ENCODE measurements around the gene PIP4K2A.
"Not testable (repeated sequence)": the region's sequence is repeated elsewhere in the genome, so short reads cannot be mapped to it uniquely, and the experiment has no call there.

PIP4K2A gene

DNA sequence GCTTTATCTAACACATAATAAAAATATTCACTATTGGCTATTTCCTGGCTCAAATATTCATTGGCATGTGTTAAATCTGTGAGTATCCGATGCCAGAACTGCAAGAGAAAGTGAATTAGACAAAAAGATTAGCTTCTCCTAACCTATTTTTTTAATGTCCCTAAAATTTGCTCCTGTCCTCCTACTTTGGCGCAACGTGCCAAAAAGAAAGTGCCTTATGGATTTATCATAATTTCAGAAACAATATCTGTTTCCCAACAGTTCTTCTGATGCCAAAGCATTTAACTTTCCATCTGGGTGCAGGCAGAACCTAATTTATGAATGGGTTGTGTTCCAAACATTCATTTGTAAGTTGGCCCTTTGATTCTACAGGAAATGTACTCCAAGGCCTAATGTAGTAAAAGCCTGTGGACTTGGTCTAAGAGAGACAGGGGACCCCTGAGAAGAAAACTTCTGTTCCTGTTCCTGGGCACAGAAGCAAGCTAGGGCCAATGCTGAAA is 15.4 kb downstream of the PIP4K2A start:
- peaks cover 26 to 36% of the 10 kb centered on the region in 2 donors for H3K4me1 ChIP-seq (ENCODE audit: control insufficient read depth in 1 of 2, insufficient read depth in 2 of 2, low read length in 2 of 2)
- no peaks in the 10 kb centered on the region for H3K36me3 ChIP-seq (ENCODE audit: control insufficient read depth in 1 of 2, insufficient read depth in 2 of 2, low read length in 2 of 2)
- H3K27me3 ChIP-seq (ENCODE audit: control insufficient read depth in 1 of 2, insufficient read depth in 2 of 2, low read length in 2 of 2), result no peaks in the 10 kb centered on the region
- no peak overlapping the region for H3K27ac ChIP-seq (ENCODE audit: low read depth, low read length)
- H3K9me3 ChIP-seq (ENCODE audit: control insufficient read depth in 1 of 2, low read length in 2 of 2), result no peaks in the 10 kb centered on the region
- no peak overlapping the region for H3K9ac ChIP-seq (ENCODE audit: low read depth in 1 of 2, low read length in 2 of 2)
- no peak overlapping the region for H3K4me3 ChIP-seq (ENCODE audit: low read depth in 1 of 2, low read length in 2 of 2)

DNA sequence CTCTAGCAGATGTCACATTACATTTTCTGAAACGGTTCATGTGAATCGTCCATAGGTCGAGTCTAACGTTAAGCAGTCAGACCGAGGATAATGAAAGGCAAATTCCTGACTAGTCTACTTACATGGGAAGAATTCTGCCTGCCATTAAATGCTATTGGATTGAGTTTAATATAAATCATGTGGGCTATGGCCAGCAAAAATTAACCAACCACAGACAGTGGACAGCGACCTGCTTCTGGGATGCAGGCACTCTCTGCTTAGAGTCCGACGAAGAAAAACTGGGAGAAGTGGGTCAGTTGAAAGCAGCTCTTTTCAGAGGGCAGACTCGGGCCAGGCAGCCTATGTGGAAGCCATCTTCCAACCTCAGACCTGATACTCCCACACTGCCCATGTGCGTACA is 16.6 kb downstream of the PIP4K2A start:
- Histone ChIP-seq H3K4me3 (ENCODE audit: low read depth in 1 of 2, low read length in 2 of 2) (no peak overlapping the region), H3K9me3 (ENCODE audit: control insufficient read depth in 1 of 2, low read length in 2 of 2) (no peaks in the 10 kb centered on the region), H3K27ac (ENCODE audit: low read depth, low read length) (no peak overlapping the region), H3K4me1 (ENCODE audit: control insufficient read depth in 1 of 2, insufficient read depth in 2 of 2, low read length in 2 of 2) (peaks cover 27 to 42% of the 10 kb centered on the region in 2 donors), H3K36me3 (ENCODE audit: control insufficient read depth in 1 of 2, insufficient read depth in 2 of 2, low read length in 2 of 2) (no peaks in the 10 kb centered on the region), H3K9ac (ENCODE audit: low read depth in 1 of 2, low read length in 2 of 2) (no peak overlapping the region), H3K27me3 (ENCODE audit: control insufficient read depth in 1 of 2, insufficient read depth in 2 of 2, low read length in 2 of 2) (no peaks in the 10 kb centered on the region)

DNA sequence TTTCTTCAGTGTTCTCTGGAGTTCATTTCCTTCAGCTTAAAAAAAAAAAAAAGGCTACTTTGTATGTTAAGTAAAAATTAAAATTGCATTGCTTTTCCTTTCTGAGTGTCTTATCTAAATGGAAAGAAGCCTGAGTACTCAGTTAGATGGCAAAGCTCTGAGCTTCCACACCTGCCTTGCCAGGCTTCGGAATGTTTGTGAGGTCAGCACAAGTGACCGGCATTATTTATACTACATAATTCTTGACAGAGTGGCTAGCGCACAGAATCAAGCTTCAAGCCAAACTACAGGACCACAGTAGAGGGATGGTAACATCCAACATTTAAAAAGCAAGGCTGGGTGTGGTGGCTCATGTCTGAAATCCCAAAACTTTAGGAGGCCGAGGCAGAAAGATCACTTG is 17.3 kb downstream of the PIP4K2A start:
- Histone ChIP-seq H3K4me1 (ENCODE audit: control insufficient read depth in 1 of 2, insufficient read depth in 2 of 2, low read length in 2 of 2) (peaks cover 21 to 37% of the 10 kb centered on the region in 2 donors), H3K9me3 (ENCODE audit: control insufficient read depth in 1 of 2, low read length in 2 of 2) (no peaks in the 10 kb centered on the region), H3K9ac (ENCODE audit: low read depth in 1 of 2, low read length in 2 of 2) (no peak overlapping the region), H3K27me3 (ENCODE audit: control insufficient read depth in 1 of 2, insufficient read depth in 2 of 2, low read length in 2 of 2) (no peaks in the 10 kb centered on the region), H3K4me3 (ENCODE audit: low read depth in 1 of 2, low read length in 2 of 2) (no peak overlapping the region), H3K36me3 (ENCODE audit: control insufficient read depth in 1 of 2, insufficient read depth in 2 of 2, low read length in 2 of 2) (no peaks in the 10 kb centered on the region), H3K27ac (ENCODE audit: low read depth, low read length) (no peak overlapping the region)

DNA sequence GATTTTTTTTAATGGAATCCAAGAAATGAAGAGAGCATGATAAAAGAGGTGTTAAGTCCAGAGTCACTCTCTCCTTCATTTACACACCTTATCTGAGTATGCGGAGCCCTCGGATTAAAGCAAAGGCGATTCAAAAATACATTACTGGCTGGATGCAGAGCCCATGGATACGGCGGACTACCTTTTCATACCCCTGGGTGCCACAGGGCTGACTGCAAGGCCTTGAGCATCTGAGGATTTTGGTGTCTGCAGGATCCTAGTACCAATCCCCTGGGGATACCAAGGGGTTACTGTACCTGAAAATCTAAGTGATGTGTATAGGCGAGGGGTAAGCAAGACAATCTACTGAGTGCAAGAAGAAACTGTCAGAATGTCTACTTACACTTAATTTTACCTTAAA is 20.5 kb downstream of the PIP4K2A start:
- Histone ChIP-seq H3K4me3 (ENCODE audit: low read depth in 1 of 2, low read length in 2 of 2) (no peak overlapping the region), H3K36me3 (ENCODE audit: control insufficient read depth in 1 of 2, insufficient read depth in 2 of 2, low read length in 2 of 2) (no peaks in the 10 kb centered on the region), H3K27me3 (ENCODE audit: control insufficient read depth in 1 of 2, insufficient read depth in 2 of 2, low read length in 2 of 2) (no peaks in the 10 kb centered on the region), H3K27ac (ENCODE audit: low read depth, low read length) (no peak overlapping the region), H3K9ac (ENCODE audit: low read depth in 1 of 2, low read length in 2 of 2) (no peak overlapping the region), H3K9me3 (ENCODE audit: control insufficient read depth in 1 of 2, low read length in 2 of 2) (no peaks in the 10 kb centered on the region), H3K4me1 (ENCODE audit: control insufficient read depth in 1 of 2, insufficient read depth in 2 of 2, low read length in 2 of 2) (peaks cover 3 to 14% of the 10 kb centered on the region in 2 donors)

DNA sequence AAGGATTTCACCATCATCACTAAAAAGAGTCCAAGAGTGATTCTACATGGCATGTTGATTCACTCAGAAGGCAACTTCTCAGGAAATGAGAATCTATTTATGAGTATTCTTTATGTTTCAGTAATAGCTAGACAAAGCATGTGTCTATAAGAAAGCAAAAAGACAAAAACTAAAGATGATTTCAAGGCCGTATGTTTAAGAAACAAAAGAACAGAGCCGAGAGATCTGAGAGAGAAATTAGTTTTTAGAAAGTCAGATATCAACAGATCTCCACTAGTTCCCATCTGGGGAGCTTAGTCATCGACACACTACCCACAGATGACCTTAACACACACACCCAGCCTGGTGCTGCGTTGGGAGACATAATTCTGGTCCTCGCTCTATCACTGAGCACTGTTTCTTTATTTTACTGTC is 21.0 kb downstream of the PIP4K2A start:
- Histone ChIP-seq H3K4me3 (ENCODE audit: low read depth in 1 of 2, low read length in 2 of 2) (no peak overlapping the region), H3K27me3 (ENCODE audit: control insufficient read depth in 1 of 2, insufficient read depth in 2 of 2, low read length in 2 of 2) (no peaks in the 10 kb centered on the region), H3K27ac (ENCODE audit: low read depth, low read length) (no peak overlapping the region), H3K36me3 (ENCODE audit: control insufficient read depth in 1 of 2, insufficient read depth in 2 of 2, low read length in 2 of 2) (no peaks in the 10 kb centered on the region), H3K4me1 (ENCODE audit: control insufficient read depth in 1 of 2, insufficient read depth in 2 of 2, low read length in 2 of 2) (peaks cover 3 to 14% of the 10 kb centered on the region in 2 donors), H3K9me3 (ENCODE audit: control insufficient read depth in 1 of 2, low read length in 2 of 2) (no peaks in the 10 kb centered on the region), H3K9ac (ENCODE audit: low read depth in 1 of 2, low read length in 2 of 2) (no peak overlapping the region)

DNA sequence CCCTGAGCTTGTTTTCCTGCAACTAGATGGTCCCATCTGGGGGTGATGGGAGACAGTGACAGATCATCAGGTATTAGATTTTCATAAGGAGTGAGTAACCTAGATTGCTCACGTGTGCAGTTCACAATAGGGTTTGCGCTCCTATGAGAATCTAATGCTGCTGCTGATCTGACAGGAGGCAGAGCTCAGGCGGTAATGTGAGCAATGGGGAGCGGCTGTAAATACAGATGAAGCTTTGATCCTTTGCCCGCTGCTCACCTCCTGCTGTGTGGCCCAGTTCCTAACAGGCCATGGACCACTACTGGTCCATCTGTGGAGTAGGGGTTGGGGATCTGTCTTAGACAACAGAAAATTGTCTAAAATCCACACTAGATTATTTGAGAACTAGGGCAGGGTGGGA is 22.3 kb downstream of the PIP4K2A start:
- H3K9me3 ChIP-seq (ENCODE audit: control insufficient read depth in 1 of 2, low read length in 2 of 2); H3K27me3 ChIP-seq (ENCODE audit: control insufficient read depth in 1 of 2, insufficient read depth in 2 of 2, low read length in 2 of 2); H3K27ac ChIP-seq (ENCODE audit: low read depth, low read length); H3K9ac ChIP-seq (ENCODE audit: low read depth in 1 of 2, low read length in 2 of 2); H3K36me3 ChIP-seq (ENCODE audit: control insufficient read depth in 1 of 2, insufficient read depth in 2 of 2, low read length in 2 of 2); H3K4me3 ChIP-seq (ENCODE audit: low read depth in 1 of 2, low read length in 2 of 2): not testable (repeated sequence)
- H3K4me1 ChIP-seq (ENCODE audit: control insufficient read depth in 1 of 2, insufficient read depth in 2 of 2, low read length in 2 of 2), result peaks cover 3 to 14% of the 10 kb centered on the region in 2 donors

DNA sequence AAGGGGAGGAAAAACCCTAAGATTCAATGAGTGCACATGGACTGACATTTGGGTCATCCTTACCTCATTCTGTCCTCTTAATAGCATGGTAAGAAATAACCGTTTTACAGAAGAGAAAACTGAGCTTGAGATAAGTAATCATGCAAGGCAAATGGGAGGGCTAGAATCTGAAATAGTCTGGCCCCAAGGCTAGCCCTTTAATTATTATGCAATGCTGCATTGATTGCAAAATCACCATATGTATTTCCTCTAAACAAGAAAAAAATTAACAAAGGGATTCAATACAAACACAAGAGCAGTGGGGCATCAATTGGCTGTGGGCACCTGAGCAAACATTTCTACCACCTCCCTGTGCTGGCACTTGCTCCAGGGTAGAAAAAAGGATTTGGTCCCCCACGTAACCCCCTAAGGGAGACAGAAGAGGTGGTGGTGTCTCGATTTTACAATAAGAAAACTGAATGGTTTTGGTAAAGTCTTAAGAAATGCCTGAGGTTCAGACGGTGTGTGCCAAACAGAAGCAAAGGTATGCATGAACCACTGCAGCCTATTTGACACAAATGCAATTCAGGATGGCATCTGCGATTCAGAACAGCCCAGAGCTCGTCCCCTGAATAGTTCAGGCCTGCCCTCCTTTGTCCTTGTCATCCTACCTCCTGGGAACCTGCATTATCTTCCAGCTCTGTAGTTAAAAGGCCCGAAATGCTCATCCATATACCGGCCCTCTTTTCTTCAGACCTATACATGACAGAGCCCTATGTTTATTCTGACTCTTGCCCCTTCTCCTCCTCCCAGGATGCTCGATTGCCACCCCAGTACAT is 23.6 kb downstream of the PIP4K2A start:
- Histone ChIP-seq H3K4me3 (ENCODE audit: low read depth in 1 of 2, low read length in 2 of 2) (no peak overlapping the region), H3K9me3 (ENCODE audit: control insufficient read depth in 1 of 2, low read length in 2 of 2) (no peaks in the 10 kb centered on the region), H3K27ac (ENCODE audit: low read depth, low read length) (no peak overlapping the region), H3K27me3 (ENCODE audit: control insufficient read depth in 1 of 2, insufficient read depth in 2 of 2, low read length in 2 of 2) (no peaks in the 10 kb centered on the region), H3K4me1 (ENCODE audit: control insufficient read depth in 1 of 2, insufficient read depth in 2 of 2, low read length in 2 of 2) (peaks cover 3 to 18% of the 10 kb centered on the region in 2 donors), H3K9ac (ENCODE audit: low read depth in 1 of 2, low read length in 2 of 2) (no peak overlapping the region), H3K36me3 (ENCODE audit: control insufficient read depth in 1 of 2, insufficient read depth in 2 of 2, low read length in 2 of 2) (no peaks in the 10 kb centered on the region)

DNA sequence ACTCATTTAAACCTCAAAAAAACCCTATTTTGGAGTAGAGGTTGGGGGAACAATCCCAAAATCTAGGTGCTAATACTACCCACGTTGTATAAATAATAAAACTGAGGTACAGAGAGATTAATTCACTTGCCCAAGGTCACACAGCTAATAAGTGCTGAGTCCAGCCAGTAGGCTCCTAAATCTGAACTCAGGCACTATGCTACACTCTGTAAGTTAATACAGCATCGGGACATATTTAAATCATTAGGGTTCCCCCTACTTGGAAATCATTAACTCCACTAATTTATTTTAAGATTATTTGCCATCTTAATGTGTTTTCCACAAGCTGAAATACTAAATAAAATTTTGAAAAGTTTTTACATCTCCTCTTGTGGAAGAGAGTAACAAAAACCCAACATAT is 24.2 kb downstream of the PIP4K2A start:
- Histone ChIP-seq H3K27me3 (ENCODE audit: control insufficient read depth in 1 of 2, insufficient read depth in 2 of 2, low read length in 2 of 2) (no peaks in the 10 kb centered on the region), H3K4me1 (ENCODE audit: control insufficient read depth in 1 of 2, insufficient read depth in 2 of 2, low read length in 2 of 2) (peaks cover 7 to 21% of the 10 kb centered on the region in 2 donors), H3K27ac (ENCODE audit: low read depth, low read length) (no peak overlapping the region), H3K9me3 (ENCODE audit: control insufficient read depth in 1 of 2, low read length in 2 of 2) (no peaks in the 10 kb centered on the region), H3K9ac (ENCODE audit: low read depth in 1 of 2, low read length in 2 of 2) (no peak overlapping the region), H3K36me3 (ENCODE audit: control insufficient read depth in 1 of 2, insufficient read depth in 2 of 2, low read length in 2 of 2) (no peaks in the 10 kb centered on the region), H3K4me3 (ENCODE audit: low read depth in 1 of 2, low read length in 2 of 2) (no peak overlapping the region)

DNA sequence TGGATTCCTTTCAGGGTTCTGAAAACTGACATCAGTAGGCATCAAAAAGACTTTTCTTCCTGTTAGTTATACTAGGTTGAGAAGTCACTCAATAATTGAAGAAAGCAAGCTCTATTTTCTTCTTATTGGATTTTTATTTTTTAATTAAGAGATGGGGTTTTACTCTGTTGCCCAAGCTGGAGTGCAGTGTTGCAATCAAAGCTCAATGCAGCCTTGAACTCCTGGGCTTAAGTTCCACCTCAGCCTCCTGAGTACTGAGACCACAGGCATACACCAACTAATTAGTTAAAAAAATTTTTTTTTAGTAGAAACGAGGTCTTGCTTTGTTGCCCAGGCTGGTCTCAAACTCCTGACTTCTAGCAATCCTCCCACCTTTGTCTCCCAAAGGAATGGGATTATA is 28.0 kb downstream of the PIP4K2A start:
- Histone ChIP-seq H3K4me1 (ENCODE audit: control insufficient read depth in 1 of 2, insufficient read depth in 2 of 2, low read length in 2 of 2) (peaks cover 25 to 39% of the 10 kb centered on the region in 2 donors), H3K4me3 (ENCODE audit: low read depth in 1 of 2, low read length in 2 of 2) (no peak overlapping the region), H3K9ac (ENCODE audit: low read depth in 1 of 2, low read length in 2 of 2) (no peak overlapping the region), H3K9me3 (ENCODE audit: control insufficient read depth in 1 of 2, low read length in 2 of 2) (no peaks in the 10 kb centered on the region), H3K27ac (ENCODE audit: low read depth, low read length) (no peak overlapping the region), H3K27me3 (ENCODE audit: control insufficient read depth in 1 of 2, insufficient read depth in 2 of 2, low read length in 2 of 2) (no peaks in the 10 kb centered on the region), H3K36me3 (ENCODE audit: control insufficient read depth in 1 of 2, insufficient read depth in 2 of 2, low read length in 2 of 2) (no peaks in the 10 kb centered on the region)

DNA sequence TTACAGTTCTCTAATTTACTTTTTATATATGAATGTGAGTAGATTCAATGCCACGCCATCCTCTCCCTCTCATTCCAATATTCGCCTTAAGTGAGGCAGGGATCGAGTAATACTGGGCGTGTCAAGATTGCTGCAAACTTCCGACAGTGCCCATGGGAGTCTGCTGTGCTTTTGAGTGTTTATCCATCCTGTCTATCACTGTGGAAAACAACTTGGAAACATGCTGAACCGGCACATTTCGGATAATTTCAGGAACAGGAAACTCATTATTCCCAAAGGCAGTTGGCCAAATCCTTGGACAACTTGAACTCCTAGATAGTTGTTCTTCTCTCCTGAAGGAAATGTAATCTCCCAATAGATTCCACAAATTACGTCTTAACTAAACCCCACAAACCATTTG is 28.5 kb downstream of the PIP4K2A start:
- no peak overlapping the region for H3K4me3 ChIP-seq (ENCODE audit: low read depth in 1 of 2, low read length in 2 of 2)
- no peak overlapping the region for H3K9ac ChIP-seq (ENCODE audit: low read depth in 1 of 2, low read length in 2 of 2)
- H3K4me1 ChIP-seq (ENCODE audit: control insufficient read depth in 1 of 2, insufficient read depth in 2 of 2, low read length in 2 of 2), result peaks cover 25 to 37% of the 10 kb centered on the region in 2 donors
- no peak overlapping the region for H3K27ac ChIP-seq (ENCODE audit: low read depth, low read length)
- no peaks in the 10 kb centered on the region for H3K27me3 ChIP-seq (ENCODE audit: control insufficient read depth in 1 of 2, insufficient read depth in 2 of 2, low read length in 2 of 2)
- no peaks in the 10 kb centered on the region for H3K9me3 ChIP-seq (ENCODE audit: control insufficient read depth in 1 of 2, low read length in 2 of 2)
- H3K36me3 ChIP-seq (ENCODE audit: control insufficient read depth in 1 of 2, insufficient read depth in 2 of 2, low read length in 2 of 2), result no peaks in the 10 kb centered on the region
